ENCODE data around the gene ACOT9. TPM values are rescaled to one million over a fixed set of nuclear protein-coding genes. Genes with fewer than 3 reads are reported as not detected.

Gene ACOT9
- total RNA-seq, 4 donors from 2014 or later = 14.9 to 18.5 (median 16.2) TPM

GRCh38 chrX:23787745-23788118 lies 44.7 kb upstream of the ACOT9 start:
- H3K4me3 ChIP-seq = no peak overlapping the region
- DNase-seq (ENCODE audit: low spot score in 2 of 2) = no peak
- peaks cover under 1% of the 10 kb centered on the region for H3K4me1 ChIP-seq
- no peak overlapping the region for H3K27ac ChIP-seq
- H3K36me3 ChIP-seq = no peaks in the 10 kb centered on the region
- WGBS = 88% methylated on average over 2 of the region's 2 CpGs
- no peaks in the 10 kb centered on the region for H3K9me3 ChIP-seq
- TF ChIP-seq CTCF (IDR thresholded peaks at IDR 0.05) (no peak), EP300 (IDR thresholded peaks at IDR 0.05) (no peak), POLR2A (IDR thresholded peaks at IDR 0.05) (no peak), POLR2AphosphoS5 (IDR thresholded peaks at IDR 0.05) (no peak)
- no peaks in the 10 kb centered on the region for H3K27me3 ChIP-seq

- H3K9me3 ChIP-seq = no peaks in the 10 kb centered on the region
- no peak for DNase-seq (ENCODE audit: low spot score in 2 of 2)
- no peaks in the 10 kb centered on the region for H3K36me3 ChIP-seq
- H3K27me3 ChIP-seq = no peaks in the 10 kb centered on the region
- H3K4me3 ChIP-seq = peak overlapping the region; percentile 64
- peaks cover 4% of the 10 kb centered on the region for H3K4me1 ChIP-seq
- WGBS = 75% methylated on average over 11 of the region's 11 CpGs
- TF ChIP-seq POLR2AphosphoS5 (IDR thresholded peaks at IDR 0.05) = no peak
- no peak for TF ChIP-seq EP300 (IDR thresholded peaks at IDR 0.05)
- TF ChIP-seq CTCF (IDR thresholded peaks at IDR 0.05) = no peak
- TF ChIP-seq POLR2A (IDR thresholded peaks at IDR 0.05) = no peak
- no peak overlapping the region for H3K27ac ChIP-seq
Measured at GRCh38 chrX:23786268-23786815, 43.3 kb upstream of the ACOT9 start.

- Histone ChIP-seq H3K4me1 (peaks cover 4% of the 10 kb centered on the region), H3K9me3 (no peaks in the 10 kb centered on the region), H3K36me3 (no peaks in the 10 kb centered on the region), H3K27ac (no peak overlapping the region), H3K4me3 (peak overlapping the region; percentile 64), H3K27me3 (no peaks in the 10 kb centered on the region)
- no peak for TF ChIP-seq POLR2A (IDR thresholded peaks at IDR 0.05)
- TF ChIP-seq POLR2AphosphoS5 (IDR thresholded peaks at IDR 0.05) = no peak
- TF ChIP-seq EP300 (IDR thresholded peaks at IDR 0.05) = no peak
- no peak for TF ChIP-seq CTCF (IDR thresholded peaks at IDR 0.05)
- DNase-seq (ENCODE audit: low spot score in 2 of 2) = no peak
- 57% methylated on average over 2 of the region's 2 CpGs for WGBS
Measured at GRCh38 chrX:23785580-23785979, 42.5 kb upstream of the ACOT9 start.

GRCh38 chrX:23784470-23785331 lies 41.6 kb upstream of the ACOT9 start:
- no peak for TF ChIP-seq CTCF (IDR thresholded peaks at IDR 0.05)
- TF ChIP-seq POLR2AphosphoS5 (IDR thresholded peaks at IDR 0.05) = no peak
- no peak for TF ChIP-seq POLR2A (IDR thresholded peaks at IDR 0.05)
- TF ChIP-seq EP300 (IDR thresholded peaks at IDR 0.05) = no peak
- WGBS = 59% methylated on average over 8 of the region's 8 CpGs
- no peak for DNase-seq (ENCODE audit: low spot score in 2 of 2)

More at GRCh38 chrX:23784470-23785331, 41.6 kb upstream of the ACOT9 start:
- Histone ChIP-seq H3K9me3 (no peaks in the 10 kb centered on the region), H3K36me3 (no peaks in the 10 kb centered on the region), H3K4me3 (peak overlapping the region; percentile 64), H3K27me3 (no peaks in the 10 kb centered on the region), H3K4me1 (peaks cover 4% of the 10 kb centered on the region), H3K27ac (peak overlapping the region; percentile 93)

Measured in suprapubic skin (tissue), 4 donors.